Activated CD8-positive, alpha-beta T cell treated with anti-CD3 and anti-CD28 coated beads, Interleukin-2, amount 10 ng/mL, durations not matched to agents 7 days and 5 days (primary cell): ENCODE results near the gene RELN. TPM values are rescaled to one million over a fixed set of nuclear protein-coding genes. Genes with fewer than 3 reads are reported as not detected.

Experiments
- ATAC-seq: fragments of 150-1000 bp; cut with Tn5 transposase; one replicate; pipeline ENCODE4 v1.10.0; 2021; ENCODE audit warnings: moderate library complexity
- CTCF ChIA-PET: fragments of 350-600 bp; sonication (Branson Sonifier 250); formaldehyde crosslinking; loops from one replicate; lab custom pipeline; 2021; ENCODE audit warnings: antibody characterized with exemption; lab: Charles Lee
- POLR2A ChIA-PET: fragments of 350-600 bp; sonication (Branson Sonifier 250); formaldehyde crosslinking; loops from one replicate; lab custom pipeline; 2021; ENCODE audit warnings: antibody characterized with exemption; lab: Charles Lee
- DNase-seq: peaks from one replicate; pipeline ENCODE4 v3.0.0-alpha.2; 2020
- H3K27ac Mint-ChIP-seq: one replicate; pipeline ENCODE4 v1.8.0; 2021; ENCODE audit warnings: mild to moderate bottlenecking, mixed read lengths
- H3K27me3 Mint-ChIP-seq: one replicate; pipeline ENCODE4 v1.8.0; 2021; ENCODE audit warnings: low read depth, mixed read lengths
- H3K36me3 Mint-ChIP-seq: one replicate; pipeline ENCODE4 v1.8.0; 2021; ENCODE audit warnings: low read depth, mixed read lengths
- H3K4me1 Mint-ChIP-seq: one replicate; pipeline ENCODE4 v1.8.0; 2021; ENCODE audit warnings: low read depth, mixed read lengths
- H3K4me3 Mint-ChIP-seq: one replicate; pipeline ENCODE4 v1.8.0; 2021; ENCODE audit warnings: mild to moderate bottlenecking, mixed read lengths
- H3K9me3 Mint-ChIP-seq: one replicate; pipeline ENCODE4 v1.8.0; 2022; ENCODE audit warnings: mixed read lengths; ENCODE audit not compliant: insufficient read depth
- total RNA-seq, 2 experiments: library from RNA; stranded (reverse); gene quantifications; one replicate each; pipeline ENCODE4 v1.2.3, GENCODE V29; 2021

The RELN gene
- total RNA-seq, 2 experiments from 2014 or later: not detected

- ATAC-seq (no peak), DNase-seq (no peak)
- CTCF ChIA-PET: no interaction called here
- H3K27me3 Mint-ChIP-seq: no peaks in the 10 kb centered on the region
- no peak overlapping the region for H3K27ac Mint-ChIP-seq
- POLR2A ChIA-PET: no interaction called here
- no peak overlapping the region for H3K4me3 Mint-ChIP-seq
- no peaks in the 10 kb centered on the region for H3K36me3 Mint-ChIP-seq
- H3K4me1 Mint-ChIP-seq: no peaks in the 10 kb centered on the region
- H3K9me3 Mint-ChIP-seq: no peaks in the 10 kb centered on the region
Measured at GRCh38 chr7:103932389-103932788, 57.1 kb downstream of the RELN start.

- no peaks in the 10 kb centered on the region for H3K27me3 Mint-ChIP-seq
- ATAC-seq: no peak
- no peak overlapping the region for H3K4me3 Mint-ChIP-seq
- ChIA-PET POLR2A (no interaction called here), CTCF (no interaction called here)
- H3K4me1 Mint-ChIP-seq: no peaks in the 10 kb centered on the region
- DNase-seq: no peak
- H3K9me3 Mint-ChIP-seq: no peaks in the 10 kb centered on the region
- no peak overlapping the region for H3K27ac Mint-ChIP-seq
- H3K36me3 Mint-ChIP-seq: no peaks in the 10 kb centered on the region
Measured at GRCh38 chr7:103929901-103930311, 59.6 kb downstream of the RELN start.

GRCh38 chr7:103928581-103928980 is 60.9 kb downstream of the RELN start:
- no peaks in the 10 kb centered on the region for H3K9me3 Mint-ChIP-seq
- H3K4me3 Mint-ChIP-seq: no peak overlapping the region
- no peaks in the 10 kb centered on the region for H3K4me1 Mint-ChIP-seq
- DNase-seq (no peak), ATAC-seq (no peak)
- CTCF ChIA-PET: no interaction called here
- POLR2A ChIA-PET: no interaction called here
- no peaks in the 10 kb centered on the region for H3K36me3 Mint-ChIP-seq
- H3K27ac Mint-ChIP-seq: no peak overlapping the region
- no peaks in the 10 kb centered on the region for H3K27me3 Mint-ChIP-seq

- CTCF ChIA-PET: no interaction called here
- H3K9me3 Mint-ChIP-seq: no peaks in the 10 kb centered on the region
- POLR2A ChIA-PET: no interaction called here
Measured at GRCh38 chr7:103924184-103924583, 65.3 kb downstream of the RELN start.

GRCh38 chr7:103922407-103922806 is 67.1 kb downstream of the RELN start:
- Mint-ChIP-seq H3K4me3 (no peak overlapping the region), H3K27ac (no peak overlapping the region), H3K36me3 (no peaks in the 10 kb centered on the region), H3K27me3 (peaks cover 6% of the 10 kb centered on the region), H3K9me3 (no peaks in the 10 kb centered on the region), H3K4me1 (no peaks in the 10 kb centered on the region)
- POLR2A ChIA-PET: no interaction called here
- ATAC-seq (no peak), DNase-seq (no peak)
- CTCF ChIA-PET: no interaction called here

More at GRCh38 chr7:103924184-103924583, 65.3 kb downstream of the RELN start:
- no peak overlapping the region for H3K4me3 Mint-ChIP-seq
- H3K36me3 Mint-ChIP-seq: no peaks in the 10 kb centered on the region
- no peak for ATAC-seq
- DNase-seq: no peak
- no peak overlapping the region for H3K27ac Mint-ChIP-seq
- H3K27me3 Mint-ChIP-seq: peaks cover 5% of the 10 kb centered on the region
- H3K4me1 Mint-ChIP-seq: no peaks in the 10 kb centered on the region

- ChIA-PET CTCF (no interaction called here), POLR2A (no interaction called here)
- DNase-seq (no peak), ATAC-seq (no peak)
- Mint-ChIP-seq H3K27ac (no peak overlapping the region), H3K4me3 (no peak overlapping the region), H3K27me3 (peaks cover 6% of the 10 kb centered on the region), H3K36me3 (no peaks in the 10 kb centered on the region), H3K4me1 (no peaks in the 10 kb centered on the region), H3K9me3 (no peaks in the 10 kb centered on the region)
Measured at GRCh38 chr7:103921692-103922091, 67.8 kb downstream of the RELN start.

- no peak for DNase-seq
- ChIA-PET POLR2A (no interaction called here), CTCF (no interaction called here)
- Mint-ChIP-seq H3K4me1 (no peaks in the 10 kb centered on the region), H3K4me3 (no peak overlapping the region), H3K9me3 (no peaks in the 10 kb centered on the region), H3K36me3 (no peaks in the 10 kb centered on the region), H3K27ac (no peak overlapping the region), H3K27me3 (peaks cover 6% of the 10 kb centered on the region)
- ATAC-seq: no peak
Measured at GRCh38 chr7:103919272-103919868, 70.1 kb downstream of the RELN start.

GRCh38 chr7:103918631-103919271 is 70.7 kb downstream of the RELN start:
- DNase-seq (no peak), ATAC-seq (no peak)
- no peaks in the 10 kb centered on the region for H3K4me1 Mint-ChIP-seq
- peaks cover 6% of the 10 kb centered on the region for H3K27me3 Mint-ChIP-seq
- ChIA-PET CTCF (no interaction called here), POLR2A (no interaction called here)
- H3K9me3 Mint-ChIP-seq: no peaks in the 10 kb centered on the region
- no peaks in the 10 kb centered on the region for H3K36me3 Mint-ChIP-seq
- no peak overlapping the region for H3K4me3 Mint-ChIP-seq
- no peak overlapping the region for H3K27ac Mint-ChIP-seq

GRCh38 chr7:103915680-103916357 is 73.6 kb downstream of the RELN start:
- POLR2A ChIA-PET: no interaction called here
- no peak overlapping the region for H3K4me3 Mint-ChIP-seq
- ATAC-seq: no peak
- H3K27ac Mint-ChIP-seq: no peak overlapping the region
- no peaks in the 10 kb centered on the region for H3K4me1 Mint-ChIP-seq
- H3K36me3 Mint-ChIP-seq: no peaks in the 10 kb centered on the region
- H3K27me3 Mint-ChIP-seq: peaks cover 6% of the 10 kb centered on the region
- DNase-seq: no peak
- CTCF ChIA-PET: no interaction called here
- H3K9me3 Mint-ChIP-seq: no peaks in the 10 kb centered on the region

- H3K4me1 Mint-ChIP-seq: no peaks in the 10 kb centered on the region
- no peaks in the 10 kb centered on the region for H3K36me3 Mint-ChIP-seq
- CTCF ChIA-PET: no interaction called here
- H3K9me3 Mint-ChIP-seq: no peaks in the 10 kb centered on the region
- DNase-seq (no peak), ATAC-seq (no peak)
- H3K4me3 Mint-ChIP-seq: no peak overlapping the region
- H3K27me3 Mint-ChIP-seq: peaks cover 2% of the 10 kb centered on the region
- POLR2A ChIA-PET: no interaction called here
- no peak overlapping the region for H3K27ac Mint-ChIP-seq
Measured at GRCh38 chr7:103914147-103914899, 75.1 kb downstream of the RELN start.

- POLR2A ChIA-PET: no interaction called here
- no peaks in the 10 kb centered on the region for H3K9me3 Mint-ChIP-seq
- H3K36me3 Mint-ChIP-seq: no peaks in the 10 kb centered on the region
- H3K27ac Mint-ChIP-seq: no peak overlapping the region
- no peaks in the 10 kb centered on the region for H3K4me1 Mint-ChIP-seq
- DNase-seq (no peak), ATAC-seq (no peak)
- no peaks in the 10 kb centered on the region for H3K27me3 Mint-ChIP-seq
- CTCF ChIA-PET: no interaction called here
- no peak overlapping the region for H3K4me3 Mint-ChIP-seq
Measured at GRCh38 chr7:103912891-103913605, 76.4 kb downstream of the RELN start.
